OCI-LY1 (cell line): ENCODE results near the gene DMRT2.

Experiments
- EZH2 ChIP-seq: fragments of 200-600 bp; sonication (generic), shearing (Covaris generic); IDR thresholded peaks from 2 replicates; pipeline ENCODE4 v1.8.0; 2017; ENCODE audit warnings: borderline replicate concordance, mixed run types, mild to moderate bottlenecking, antibody characterized with exemption, low read length, moderate library complexity, mixed read lengths
- TF ChIP-seq, protein P1 (sequence below): fragments of 200-600 bp; sonication (generic), shearing (Covaris generic); IDR thresholded peaks from 2 replicates; pipeline ENCODE4 v1.5.1; 2017; ENCODE audit warnings: mild to moderate bottlenecking, antibody characterized with exemption, low read length, moderate library complexity, mixed read lengths

DNA sequence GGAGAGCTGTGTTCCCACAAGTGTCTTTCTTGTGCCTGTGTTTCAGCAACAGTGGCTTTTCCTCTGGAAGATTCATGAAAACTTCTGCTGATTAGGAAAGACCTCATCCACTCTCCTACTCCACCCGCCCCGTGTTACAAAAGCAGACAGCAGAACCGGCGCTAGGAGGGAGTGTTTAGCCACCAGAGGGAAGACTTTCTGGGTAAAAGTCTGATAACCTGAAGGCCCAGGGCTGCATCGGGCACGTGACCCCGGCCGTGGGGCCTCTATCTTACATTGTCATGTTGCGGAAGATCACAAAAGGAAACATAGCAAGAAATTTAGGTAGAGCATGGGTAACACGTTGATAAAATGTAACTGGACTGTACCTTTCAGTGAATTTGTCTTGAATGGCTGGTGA, 32.0 kb upstream of the DMRT2 start:
- TF ChIP-seq, protein P1, sequence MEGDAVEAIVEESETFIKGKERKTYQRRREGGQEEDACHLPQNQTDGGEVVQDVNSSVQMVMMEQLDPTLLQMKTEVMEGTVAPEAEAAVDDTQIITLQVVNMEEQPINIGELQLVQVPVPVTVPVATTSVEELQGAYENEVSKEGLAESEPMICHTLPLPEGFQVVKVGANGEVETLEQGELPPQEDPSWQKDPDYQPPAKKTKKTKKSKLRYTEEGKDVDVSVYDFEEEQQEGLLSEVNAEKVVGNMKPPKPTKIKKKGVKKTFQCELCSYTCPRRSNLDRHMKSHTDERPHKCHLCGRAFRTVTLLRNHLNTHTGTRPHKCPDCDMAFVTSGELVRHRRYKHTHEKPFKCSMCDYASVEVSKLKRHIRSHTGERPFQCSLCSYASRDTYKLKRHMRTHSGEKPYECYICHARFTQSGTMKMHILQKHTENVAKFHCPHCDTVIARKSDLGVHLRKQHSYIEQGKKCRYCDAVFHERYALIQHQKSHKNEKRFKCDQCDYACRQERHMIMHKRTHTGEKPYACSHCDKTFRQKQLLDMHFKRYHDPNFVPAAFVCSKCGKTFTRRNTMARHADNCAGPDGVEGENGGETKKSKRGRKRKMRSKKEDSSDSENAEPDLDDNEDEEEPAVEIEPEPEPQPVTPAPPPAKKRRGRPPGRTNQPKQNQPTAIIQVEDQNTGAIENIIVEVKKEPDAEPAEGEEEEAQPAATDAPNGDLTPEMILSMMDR = peak; percentile 58
- TF ChIP-seq EZH2 = no peak
